LNCaP clone FGC (cell line): Measurements from ENCODE around the gene KIF3C.
"Not testable (repeated sequence)": the region's sequence is repeated elsewhere in the genome, so short reads cannot be mapped to it uniquely, and the experiment has no call there.

Experiments used
- DNase-seq: peaks from one replicate; pipeline ENCODE4 v3.0.0-alpha.2; 2011; ENCODE audit warnings: low read depth
- H3K4me3 ChIP-seq: 2 replicates; pipeline ENCODE4 v1.5.1; 2011; ENCODE audit warnings: mild to moderate bottlenecking, low read depth, low read length, control low read depth
- CTCF ChIP-seq: IDR thresholded peaks from 2 replicates; pipeline ENCODE4 v1.5.1; 2012; ENCODE audit warnings: mild to moderate bottlenecking; ENCODE audit not compliant: control insufficient read depth, insufficient read depth; ENCODE audit errors: extremely low read depth

KIF3C gene

GRCh38 chr2:25982273-25982967 is at the start of gene KIF3C:
Gene KIF3C, minus strand, starts transcription at chr2:25982497. Its CDS starts 580 bp downstream, at chr2:25981917.
- H3K4me3 ChIP-seq: peak within 1 kb of the TSS; percentile 62
- DNase-seq: no peak
- no peak for TF ChIP-seq CTCF

GRCh38 chr2:26028083-26028482 is 45.8 kb upstream of the KIF3C start:
- DNase-seq, H3K4me3 ChIP-seq: not testable (repeated sequence)

GRCh38 chr2:26025509-26025908 is 43.2 kb upstream of the KIF3C start:
- TF ChIP-seq CTCF: no peak
- no peak for DNase-seq
- H3K4me3 ChIP-seq: no peak overlapping the region

- no peak for TF ChIP-seq CTCF
- no peak overlapping the region for H3K4me3 ChIP-seq
- no peak for DNase-seq
These were observed 42.0 kb upstream of the KIF3C start for GRCh38 chr2:26024260-26024659.

- DNase-seq: no peak
- H3K4me3 ChIP-seq: no peak overlapping the region
- no peak for TF ChIP-seq CTCF
These were observed 37.9 kb upstream of the KIF3C start for GRCh38 chr2:26020231-26020640.

- no peak overlapping the region for H3K4me3 ChIP-seq
- DNase-seq: peak; percentile 72
- no peak for TF ChIP-seq CTCF
These were observed 36.1 kb upstream of the KIF3C start for GRCh38 chr2:26018184-26019055.

- no peak for TF ChIP-seq CTCF
- DNase-seq: no peak
- no peak overlapping the region for H3K4me3 ChIP-seq
These were observed 35.3 kb upstream of the KIF3C start for GRCh38 chr2:26017464-26018183.

GRCh38 chr2:26016706-26017045 is 34.4 kb upstream of the KIF3C start:
- not testable (repeated sequence) for H3K4me3 ChIP-seq, DNase-seq
